OCI-LY7 (cell line): ENCODE results near the gene SMPDL3A. TPM values are rescaled to one million over a fixed set of nuclear protein-coding genes. Genes with fewer than 3 reads are reported as not detected.

Experiments
- BruUV-seq: library from RNA; stranded (reverse); fragments of 400-500 nt; replicated peaks from 2 replicates; lab custom pipeline; 2021; lab: Mats Ljungman, UMichigan
- CTCF ChIA-PET: fragments of 300-600 bp; sonication (Branson Sonifier 250); formaldehyde crosslinking; loops from one replicate; lab custom pipeline; 2022; ENCODE audit warnings: antibody characterized with exemption; ENCODE audit not compliant: unreplicated experiment; lab: Charles Lee
- POLR2A ChIA-PET: fragments of 300-600 bp; sonication (Branson Sonifier 250); formaldehyde crosslinking; loops from one replicate; lab custom pipeline; 2022; ENCODE audit warnings: antibody characterized with exemption; lab: Charles Lee
- DNase-seq: peaks from one replicate; pipeline ENCODE4 v3.0.0-alpha.2; 2015; ENCODE audit warnings: low spot score
- H2AFZ ChIP-seq: fragments of 200-600 bp; sonication (generic), shearing (Covaris generic); 2 replicates; pipeline ENCODE4 v1.6.1; 2014; ENCODE audit warnings: mild to moderate bottlenecking, antibody characterized with exemption, low read length, moderate library complexity
- H3K27ac ChIP-seq: fragments of 200-600 bp; sonication (generic); 2 replicates; pipeline ENCODE4 v1.5.1; 2014; ENCODE audit warnings: mixed run types, low read depth, mild to moderate bottlenecking, moderate library complexity, low read length, inconsistent platforms; ENCODE audit not compliant: poor library complexity, severe bottlenecking
- H3K36me3 ChIP-seq: fragments of 200-600 bp; sonication (generic); 2 replicates; pipeline ENCODE4 v1.6.1; 2014; ENCODE audit warnings: mild to moderate bottlenecking, antibody characterized with exemption, low read length, moderate library complexity, mixed read lengths; ENCODE audit not compliant: insufficient read depth
- H3K4me1 ChIP-seq: fragments of 200-600 bp; sonication (generic); 2 replicates; pipeline ENCODE4 v1.5.1; 2014; ENCODE audit warnings: mild to moderate bottlenecking, low read length; ENCODE audit not compliant: insufficient read depth, poor library complexity, severe bottlenecking
- H3K4me2 ChIP-seq: fragments of 200-600 bp; sonication (generic); 2 replicates; pipeline ENCODE4 v1.6.1; 2014; ENCODE audit warnings: mild to moderate bottlenecking, low read length
- H3K4me3 ChIP-seq: fragments of 200-600 bp; sonication (generic); 2 replicates; pipeline ENCODE4 v1.5.1; 2014; ENCODE audit warnings: mild to moderate bottlenecking, low read depth, low read length; ENCODE audit not compliant: poor library complexity, severe bottlenecking
- H3K79me2 ChIP-seq: fragments of 200-600 bp; sonication (generic); 2 replicates; pipeline ENCODE4 v1.6.1; 2016; ENCODE audit warnings: low read depth, mild to moderate bottlenecking, low read length, moderate library complexity, mixed read lengths; ENCODE audit not compliant: insufficient read depth
- H3K9me2 ChIP-seq: fragments of 200-600 bp; sonication (generic); 2 replicates; pipeline ENCODE4 v1.6.1; 2016; ENCODE audit warnings: mild to moderate bottlenecking, low read length, mixed read lengths; ENCODE audit not compliant: insufficient read depth
- H3K9me3 ChIP-seq: fragments of 200-600 bp; sonication (generic); 2 replicates; pipeline ENCODE4 v1.6.1; 2014; ENCODE audit warnings: mild to moderate bottlenecking, mixed run types, low read length, mixed read lengths
- H4K20me1 ChIP-seq: fragments of 200-600 bp; sonication (generic); 2 replicates; pipeline ENCODE4 v1.6.1; 2014; ENCODE audit warnings: mild to moderate bottlenecking, antibody characterized with exemption, low read length, moderate library complexity, mixed read lengths; ENCODE audit not compliant: insufficient read depth
- CTCF ChIP-seq: fragments of 200-600 bp; sonication (generic); conservative IDR thresholded peaks from 2 replicates; pipeline ENCODE4 v1.5.1; 2014; ENCODE audit warnings: mild to moderate bottlenecking, antibody characterized with exemption, low read length, moderate library complexity, mixed read lengths
- EZH2phosphoT487 ChIP-seq: fragments of 200-600 bp; sonication (generic); IDR thresholded peaks from 2 replicates; pipeline ENCODE4 v1.6.1; 2018; ENCODE audit warnings: low read depth, borderline replicate concordance, mild to moderate bottlenecking, mixed run types, antibody characterized with exemption, low read length, moderate library complexity, mixed read lengths
- intact Hi-C: fragments of 100-400 bp; cut with micrococcal nuclease; formaldehyde crosslinking; loops from one replicate; pipeline ENCODE4 v1.10.0; 2022; ENCODE audit not compliant: unreplicated experiment
- total RNA-seq, 2 experiments: library from RNA; depleted of rRNA in 1 of 2; stranded (reverse); fragments of >200 nt in 1 of 2; shearing (Covaris generic) in 1 of 2; gene quantifications; 2 replicates each; pipeline ENCODE4 v1.2.3, GENCODE V29; 2014 to 2022

SMPDL3A gene
- total RNA-seq, 2 experiments from 2014 or later: not detected

GRCh38 chr6:122809691-122810090 is 20.6 kb downstream of the SMPDL3A start:
- H2AFZ ChIP-seq: no peak overlapping the region
- H3K9me2 ChIP-seq: no peaks in the 10 kb centered on the region
- no peak overlapping the region for H3K27ac ChIP-seq
- no TSS peak for BruUV-seq
- no peaks in the 10 kb centered on the region for H3K79me2 ChIP-seq
- H3K9me3 ChIP-seq: no peaks in the 10 kb centered on the region
- intact Hi-C loops: no loop called here
- ChIA-PET POLR2A (no interaction called here), CTCF (no interaction called here)
- DNase-seq: no peak
- TF ChIP-seq EZH2phosphoT487 (no peak), CTCF (no peak)
- no peak overlapping the region for H3K4me2 ChIP-seq
- H4K20me1 ChIP-seq: no peaks in the 10 kb centered on the region
- no peak overlapping the region for H3K4me3 ChIP-seq
- no peaks in the 10 kb centered on the region for H3K4me1 ChIP-seq
- no peaks in the 10 kb centered on the region for H3K36me3 ChIP-seq

DNA sequence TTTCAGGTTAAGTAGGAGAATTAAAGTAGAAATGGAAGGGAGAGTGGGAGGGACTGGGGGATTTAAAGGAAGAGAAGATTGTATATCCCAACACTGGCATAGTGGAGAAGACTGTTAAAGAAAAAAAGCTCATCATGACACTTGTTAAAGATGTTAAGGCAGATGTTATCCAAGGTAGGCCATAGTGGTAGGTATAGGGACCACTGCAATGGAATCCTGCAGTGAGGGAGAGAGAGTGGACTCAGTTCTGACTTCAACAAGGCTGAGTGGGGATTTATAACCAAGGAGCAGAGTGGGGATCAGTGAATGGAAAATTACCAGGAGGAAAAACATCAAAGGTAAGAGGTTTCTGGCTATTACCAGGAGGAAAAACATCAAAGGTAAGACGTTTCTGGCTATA is 21.1 kb downstream of the SMPDL3A start:
- DNase-seq: no peak
- Histone ChIP-seq H3K9me2 (no peaks in the 10 kb centered on the region), H3K9me3 (no peaks in the 10 kb centered on the region), H4K20me1 (no peaks in the 10 kb centered on the region), H3K4me3 (no peak overlapping the region), H2AFZ (no peak overlapping the region), H3K4me2 (no peak overlapping the region), H3K36me3 (no peaks in the 10 kb centered on the region), H3K79me2 (no peaks in the 10 kb centered on the region), H3K27ac (no peak overlapping the region), H3K4me1 (no peaks in the 10 kb centered on the region)
- CTCF ChIA-PET: no interaction called here
- intact Hi-C loops: no loop called here
- BruUV-seq: no TSS peak
- no peak for TF ChIP-seq EZH2phosphoT487
- no peak for TF ChIP-seq CTCF
- POLR2A ChIA-PET: no interaction called here

DNA sequence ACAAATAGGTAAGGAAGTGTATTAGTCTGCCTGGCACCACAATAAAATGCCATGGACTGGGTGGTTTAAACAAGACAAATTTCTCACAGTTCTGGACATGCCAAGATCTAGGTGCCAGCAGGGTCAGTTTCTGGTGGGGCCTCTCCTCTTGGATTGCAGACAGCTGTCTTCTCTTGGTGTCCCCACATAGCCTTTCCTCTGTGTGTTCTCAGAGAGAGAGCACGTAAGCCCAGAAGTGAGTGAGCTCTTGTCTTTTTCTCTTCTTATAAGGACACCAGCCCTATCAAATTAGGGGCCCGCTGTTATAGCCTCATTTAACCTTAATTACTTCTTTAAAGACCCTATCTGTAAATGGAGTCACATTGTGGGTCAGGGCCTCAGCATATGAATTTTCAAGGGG is 28.3 kb downstream of the SMPDL3A start:
- BruUV-seq: no TSS peak
- TF ChIP-seq CTCF: no peak
- H3K4me2 ChIP-seq: no peak overlapping the region
- CTCF ChIA-PET: no interaction called here
- no peak overlapping the region for H3K27ac ChIP-seq
- intact Hi-C loops: no loop called here
- no peak overlapping the region for H3K4me3 ChIP-seq
- H3K36me3 ChIP-seq: no peaks in the 10 kb centered on the region
- no peaks in the 10 kb centered on the region for H4K20me1 ChIP-seq
- POLR2A ChIA-PET: no interaction called here
- no peaks in the 10 kb centered on the region for H3K79me2 ChIP-seq
- no peak for DNase-seq
- no peaks in the 10 kb centered on the region for H3K9me3 ChIP-seq
- H3K4me1 ChIP-seq: no peaks in the 10 kb centered on the region
- H3K9me2 ChIP-seq: no peaks in the 10 kb centered on the region
- H2AFZ ChIP-seq: no peak overlapping the region
